ENCODE measurements around the gene CEP76.
A peak's percentile ranks its signal among the peaks of the same experiment; 100 is the strongest.

CEP76 gene

GRCh38 chr18:12686100-12686499 is 16.4 kb downstream of the CEP76 start:
- DNase-seq (ENCODE audit: low read depth) = peak; percentile 44
- no peak overlapping the region for H3K4me3 ChIP-seq (replicated peaks; ENCODE audit: low read depth, low read length)
- TF ChIP-seq, protein P1, sequence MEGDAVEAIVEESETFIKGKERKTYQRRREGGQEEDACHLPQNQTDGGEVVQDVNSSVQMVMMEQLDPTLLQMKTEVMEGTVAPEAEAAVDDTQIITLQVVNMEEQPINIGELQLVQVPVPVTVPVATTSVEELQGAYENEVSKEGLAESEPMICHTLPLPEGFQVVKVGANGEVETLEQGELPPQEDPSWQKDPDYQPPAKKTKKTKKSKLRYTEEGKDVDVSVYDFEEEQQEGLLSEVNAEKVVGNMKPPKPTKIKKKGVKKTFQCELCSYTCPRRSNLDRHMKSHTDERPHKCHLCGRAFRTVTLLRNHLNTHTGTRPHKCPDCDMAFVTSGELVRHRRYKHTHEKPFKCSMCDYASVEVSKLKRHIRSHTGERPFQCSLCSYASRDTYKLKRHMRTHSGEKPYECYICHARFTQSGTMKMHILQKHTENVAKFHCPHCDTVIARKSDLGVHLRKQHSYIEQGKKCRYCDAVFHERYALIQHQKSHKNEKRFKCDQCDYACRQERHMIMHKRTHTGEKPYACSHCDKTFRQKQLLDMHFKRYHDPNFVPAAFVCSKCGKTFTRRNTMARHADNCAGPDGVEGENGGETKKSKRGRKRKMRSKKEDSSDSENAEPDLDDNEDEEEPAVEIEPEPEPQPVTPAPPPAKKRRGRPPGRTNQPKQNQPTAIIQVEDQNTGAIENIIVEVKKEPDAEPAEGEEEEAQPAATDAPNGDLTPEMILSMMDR (IDR thresholded peaks at IDR 0.05; ENCODE audit: low read length, missing control alignments) = peak; percentile 28

GRCh38 chr18:12679183-12679786 is 23.2 kb downstream of the CEP76 start:
- TF ChIP-seq, protein P1 (IDR thresholded peaks at IDR 0.05; ENCODE audit: low read length, missing control alignments) = no peak
- peak; percentile 60 for DNase-seq (ENCODE audit: low read depth)
- H3K4me3 ChIP-seq (replicated peaks; ENCODE audit: low read depth, low read length) = no peak overlapping the region

- no peak for DNase-seq (ENCODE audit: low read depth)
- no peak overlapping the region for H3K4me3 ChIP-seq (replicated peaks; ENCODE audit: low read depth, low read length)
- TF ChIP-seq, protein P1 (IDR thresholded peaks at IDR 0.05; ENCODE audit: low read length, missing control alignments) = no peak
Observed at GRCh38 chr18:12668041-12668440, 34.5 kb downstream of the CEP76 start.

DNA sequence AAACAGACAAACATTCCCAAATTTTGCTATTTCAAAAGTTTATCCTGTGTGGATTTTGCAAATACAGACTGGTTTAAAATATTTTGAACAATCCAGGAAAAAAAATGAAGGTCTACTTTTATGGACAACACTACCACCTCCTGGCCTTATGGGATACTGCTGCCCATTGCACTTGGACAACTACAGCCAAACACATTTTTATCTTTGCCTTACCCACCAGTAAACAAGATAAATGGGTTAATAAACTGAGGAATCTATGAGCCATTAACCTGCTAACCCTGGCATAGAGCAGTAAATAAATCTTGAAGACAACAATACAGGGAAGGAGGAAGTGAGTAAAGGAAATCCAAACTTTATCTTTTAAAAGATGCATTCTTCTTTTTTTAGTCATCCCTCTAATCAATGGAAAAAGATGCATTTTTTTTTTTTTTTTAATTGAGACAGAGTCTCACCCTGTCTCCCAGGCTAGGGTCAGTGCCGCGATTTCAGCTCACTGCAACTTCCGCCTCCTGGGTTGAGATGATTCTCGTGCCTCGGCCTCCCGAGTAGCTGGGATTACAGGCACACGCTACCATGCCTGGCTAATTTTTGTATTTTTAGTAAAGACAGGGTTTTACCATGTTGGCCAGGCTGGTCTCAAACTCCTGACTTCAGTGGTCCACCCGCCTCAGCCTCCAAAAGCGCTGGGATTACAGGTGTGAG is 42.5 kb downstream of the CEP76 start:
- peak; percentile 81 for DNase-seq (ENCODE audit: low read depth)
- H3K4me3 ChIP-seq (replicated peaks; ENCODE audit: low read depth, low read length) = no peak overlapping the region
- TF ChIP-seq, protein P1 (IDR thresholded peaks at IDR 0.05; ENCODE audit: low read length, missing control alignments) = peak; percentile 99

DNA sequence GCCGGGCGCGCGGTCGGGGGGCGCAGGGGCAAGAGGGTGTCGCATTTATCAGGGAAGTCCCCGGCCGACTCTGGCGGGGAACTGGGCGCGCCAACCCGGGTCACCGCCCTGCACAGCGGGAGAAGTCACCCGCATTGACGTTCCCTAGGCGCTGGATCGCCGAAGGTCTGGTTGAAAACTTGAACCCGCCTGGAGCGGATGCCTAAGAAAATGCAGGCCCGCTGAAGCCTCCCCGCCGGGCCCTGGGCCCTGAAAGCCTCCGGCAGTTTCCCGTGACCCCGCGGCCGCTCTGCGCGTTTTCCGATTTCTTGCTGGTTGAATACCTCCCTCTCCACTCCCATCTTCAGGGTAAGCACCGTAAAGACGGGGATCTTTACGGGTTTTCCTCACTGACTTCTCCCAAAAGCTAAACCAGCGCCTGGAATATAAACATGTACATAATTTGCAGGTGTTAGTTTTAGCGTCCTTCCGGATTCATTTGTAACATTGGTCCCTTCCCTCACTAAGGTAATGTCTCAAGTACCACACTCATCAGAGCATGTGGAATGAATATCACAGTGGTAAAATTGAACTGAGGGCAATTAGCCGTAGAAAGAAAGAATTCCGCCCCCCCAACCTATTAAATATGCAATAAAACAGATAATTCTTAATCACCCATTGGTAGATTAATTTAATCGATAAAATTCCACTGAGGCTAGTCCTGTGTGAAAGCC is 43.9 kb downstream of the CEP76 start:
- DNase-seq (ENCODE audit: low read depth) = peak; percentile 48
- peak overlapping the region; percentile 73 for H3K4me3 ChIP-seq (replicated peaks; ENCODE audit: low read depth, low read length)
- TF ChIP-seq, protein P1 (IDR thresholded peaks at IDR 0.05; ENCODE audit: low read length, missing control alignments) = no peak

DNA sequence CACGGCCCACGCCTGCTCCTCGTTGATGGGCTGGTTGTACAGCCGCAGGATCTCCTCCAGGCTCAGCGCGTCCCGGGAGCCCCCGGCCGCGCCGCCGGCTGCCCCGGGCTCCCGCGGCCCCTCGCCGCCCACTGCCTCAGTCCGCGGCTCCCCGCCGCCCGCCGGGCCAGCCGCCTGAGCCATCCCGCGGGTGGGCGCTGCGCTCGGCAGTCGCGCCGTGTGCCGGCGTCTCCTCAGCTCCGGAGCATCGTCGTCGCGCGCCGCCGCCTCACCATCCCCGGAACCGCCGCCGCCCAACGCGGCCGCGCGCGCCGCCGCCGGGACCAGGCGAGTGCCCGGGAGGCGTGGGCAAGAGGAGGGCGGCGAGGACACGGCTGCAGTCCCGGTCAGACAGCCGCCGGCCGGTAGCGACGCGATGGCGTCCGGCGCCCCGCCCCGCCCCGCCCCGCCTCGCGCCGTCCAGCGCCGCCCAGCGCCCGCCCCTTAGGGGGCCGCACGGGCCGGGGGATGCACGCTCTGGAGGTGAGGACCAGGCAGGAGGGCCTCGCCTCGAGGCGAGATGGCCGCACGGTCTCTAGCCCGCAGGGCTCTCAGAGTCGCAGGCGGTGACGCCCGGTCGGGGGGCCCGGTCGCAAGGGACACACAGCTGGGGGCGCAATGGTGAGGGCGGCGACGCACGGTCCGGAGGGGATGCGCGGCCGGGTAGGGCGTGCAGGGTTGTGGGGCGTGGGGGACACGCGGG is 44.7 kb downstream of the CEP76 start, which contains the start of gene SPIRE1:
SPIRE1 (minus strand) TSS at position 424 of the 742 bp plus-strand sequence; CDS start at position 183, 241 bp downstream.
- TF ChIP-seq, protein P1 (IDR thresholded peaks at IDR 0.05; ENCODE audit: low read length, missing control alignments) = no peak
- DNase-seq (ENCODE audit: low read depth) = peak; percentile 53
- peak within 1 kb of the TSS; percentile 73 for H3K4me3 ChIP-seq (replicated peaks; ENCODE audit: low read depth, low read length)

Measured in fibroblast of pulmonary artery (primary cell).